GM13977 (cell line): Measurements from ENCODE around the gene HOXB6.
A peak's percentile ranks its signal among the peaks of the same experiment; 100 is the strongest.

ENCODE experiments used
- DNase-seq: peaks from one replicate; pipeline ENCODE4 v3.0.0; 2012; ENCODE audit warnings: low spot score
- in situ Hi-C: fragments of 300-500 bp; cut with MboI; formaldehyde crosslinking; loops from one replicate; pipeline ENCODE4 v1.12.0; 2022; ENCODE audit warnings: low sequenced_read_pairs, low pct_unique_long_range_greater_than_20kb, mixed read lengths, inconsistent platforms; ENCODE audit not compliant: unreplicated experiment
- TF ChIP-seq, protein P1 (sequence below): IDR thresholded peaks from 2 replicates; pipeline ENCODE4 v1.5.1; 2012; ENCODE audit warnings: mild to moderate bottlenecking, control low read depth; ENCODE audit not compliant: insufficient read depth; ENCODE audit errors: extremely low read depth, missing control alignments

HOXB6 gene

DNA sequence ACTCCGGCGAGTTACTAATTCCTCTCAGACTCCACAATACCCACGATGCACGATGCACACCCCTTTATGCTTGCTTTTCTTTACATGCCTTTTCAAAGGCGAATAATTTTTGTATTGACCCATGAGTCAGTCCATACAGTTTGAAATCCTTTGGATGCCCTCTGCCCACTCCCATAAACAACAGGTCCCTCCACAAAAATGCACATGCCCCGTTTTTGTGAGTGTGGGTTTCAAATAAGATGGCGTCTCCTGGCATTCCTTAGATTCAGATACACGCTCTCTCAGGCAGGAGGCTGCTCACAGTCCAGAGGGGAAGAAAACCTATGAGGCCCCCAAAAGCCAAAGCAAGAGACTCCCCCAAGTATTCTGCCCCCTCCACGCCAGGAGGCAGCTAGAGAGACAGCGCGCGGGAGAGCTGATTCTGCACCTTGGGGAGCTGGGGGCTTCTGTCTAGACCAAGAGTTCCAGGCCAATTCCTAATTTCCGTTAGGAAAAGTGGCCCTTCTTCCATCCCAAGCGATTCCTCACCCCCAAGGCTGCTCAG is 40.9 kb upstream of the HOXB6 start:
- TF ChIP-seq, protein P1, sequence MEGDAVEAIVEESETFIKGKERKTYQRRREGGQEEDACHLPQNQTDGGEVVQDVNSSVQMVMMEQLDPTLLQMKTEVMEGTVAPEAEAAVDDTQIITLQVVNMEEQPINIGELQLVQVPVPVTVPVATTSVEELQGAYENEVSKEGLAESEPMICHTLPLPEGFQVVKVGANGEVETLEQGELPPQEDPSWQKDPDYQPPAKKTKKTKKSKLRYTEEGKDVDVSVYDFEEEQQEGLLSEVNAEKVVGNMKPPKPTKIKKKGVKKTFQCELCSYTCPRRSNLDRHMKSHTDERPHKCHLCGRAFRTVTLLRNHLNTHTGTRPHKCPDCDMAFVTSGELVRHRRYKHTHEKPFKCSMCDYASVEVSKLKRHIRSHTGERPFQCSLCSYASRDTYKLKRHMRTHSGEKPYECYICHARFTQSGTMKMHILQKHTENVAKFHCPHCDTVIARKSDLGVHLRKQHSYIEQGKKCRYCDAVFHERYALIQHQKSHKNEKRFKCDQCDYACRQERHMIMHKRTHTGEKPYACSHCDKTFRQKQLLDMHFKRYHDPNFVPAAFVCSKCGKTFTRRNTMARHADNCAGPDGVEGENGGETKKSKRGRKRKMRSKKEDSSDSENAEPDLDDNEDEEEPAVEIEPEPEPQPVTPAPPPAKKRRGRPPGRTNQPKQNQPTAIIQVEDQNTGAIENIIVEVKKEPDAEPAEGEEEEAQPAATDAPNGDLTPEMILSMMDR: no peak
- DNase-seq: peak; percentile 25
- in situ Hi-C loops: no loop called here

DNA sequence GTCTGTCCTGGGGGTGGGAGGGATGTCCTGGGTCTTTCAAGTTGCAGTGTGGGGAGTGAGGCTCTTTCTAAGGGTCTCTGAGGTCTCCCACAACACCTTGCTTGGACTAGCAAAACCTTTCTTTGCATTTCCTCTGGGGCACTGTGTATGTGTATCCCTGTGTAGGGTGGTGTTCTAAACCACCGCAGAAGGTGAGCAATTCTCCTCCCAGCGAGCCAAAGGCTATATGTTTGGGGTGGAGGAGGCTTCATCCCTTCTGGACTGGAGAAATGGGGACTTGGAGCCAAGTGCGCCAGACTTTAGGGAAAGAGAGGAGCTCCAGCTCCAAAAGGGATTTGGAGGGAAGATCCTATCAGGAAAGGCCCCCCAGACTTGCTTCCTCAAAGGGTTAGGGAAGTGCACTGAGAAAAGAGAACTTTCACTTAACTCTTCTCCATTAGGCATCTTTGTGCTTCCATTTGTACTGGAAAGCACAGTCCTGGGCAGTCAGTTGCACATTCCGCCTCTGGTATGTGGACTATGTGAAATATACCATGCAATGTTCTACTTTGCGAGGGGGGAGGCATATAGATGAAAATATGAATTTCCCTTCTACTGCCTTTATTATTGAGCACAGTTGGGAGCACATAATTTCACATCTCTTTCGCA is 40.2 kb upstream of the HOXB6 start:
- TF ChIP-seq, protein P1: no peak
- in situ Hi-C loops: no loop called here
- DNase-seq: peak; percentile 15

DNA sequence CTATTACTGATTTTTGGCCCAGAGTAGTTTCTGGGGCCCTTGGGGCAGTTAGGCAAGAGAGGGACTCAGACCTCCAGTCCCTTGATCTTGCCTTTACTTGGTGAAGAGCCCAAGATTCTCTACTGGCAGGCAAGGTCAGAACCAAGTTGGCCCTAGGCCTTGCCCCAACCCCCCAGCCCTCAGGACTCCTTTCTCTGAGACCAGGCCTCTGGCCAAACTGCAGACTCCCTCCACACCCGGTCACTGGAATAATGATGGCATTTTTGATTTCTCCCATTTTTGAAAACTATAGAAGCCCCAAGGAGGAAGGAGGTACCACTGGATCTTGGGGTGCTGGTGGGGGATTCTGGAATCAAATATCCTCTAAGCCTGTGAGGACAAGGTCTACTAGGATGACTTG is 39.4 kb upstream of the HOXB6 start:
- in situ Hi-C loops: no loop called here
- TF ChIP-seq, protein P1: no peak
- DNase-seq: no peak

DNA sequence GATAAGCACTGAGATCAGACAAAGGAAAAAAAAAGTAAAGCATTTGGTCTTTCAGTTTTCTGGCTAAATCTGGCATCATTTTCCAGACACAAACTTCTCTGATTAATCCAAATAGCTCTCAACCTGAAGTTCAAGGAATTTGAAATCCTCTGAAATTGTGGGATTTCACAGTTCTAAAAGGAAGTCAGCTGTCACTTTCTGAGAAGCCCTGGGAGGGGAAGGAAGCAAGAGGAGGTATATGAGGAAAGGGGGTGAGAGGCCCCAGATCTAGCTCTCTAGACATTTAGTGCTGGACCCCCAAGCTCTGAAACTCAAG is 38.9 kb upstream of the HOXB6 start:
- in situ Hi-C loops: no loop called here
- peak; percentile 9 for DNase-seq
- TF ChIP-seq, protein P1: no peak

DNA sequence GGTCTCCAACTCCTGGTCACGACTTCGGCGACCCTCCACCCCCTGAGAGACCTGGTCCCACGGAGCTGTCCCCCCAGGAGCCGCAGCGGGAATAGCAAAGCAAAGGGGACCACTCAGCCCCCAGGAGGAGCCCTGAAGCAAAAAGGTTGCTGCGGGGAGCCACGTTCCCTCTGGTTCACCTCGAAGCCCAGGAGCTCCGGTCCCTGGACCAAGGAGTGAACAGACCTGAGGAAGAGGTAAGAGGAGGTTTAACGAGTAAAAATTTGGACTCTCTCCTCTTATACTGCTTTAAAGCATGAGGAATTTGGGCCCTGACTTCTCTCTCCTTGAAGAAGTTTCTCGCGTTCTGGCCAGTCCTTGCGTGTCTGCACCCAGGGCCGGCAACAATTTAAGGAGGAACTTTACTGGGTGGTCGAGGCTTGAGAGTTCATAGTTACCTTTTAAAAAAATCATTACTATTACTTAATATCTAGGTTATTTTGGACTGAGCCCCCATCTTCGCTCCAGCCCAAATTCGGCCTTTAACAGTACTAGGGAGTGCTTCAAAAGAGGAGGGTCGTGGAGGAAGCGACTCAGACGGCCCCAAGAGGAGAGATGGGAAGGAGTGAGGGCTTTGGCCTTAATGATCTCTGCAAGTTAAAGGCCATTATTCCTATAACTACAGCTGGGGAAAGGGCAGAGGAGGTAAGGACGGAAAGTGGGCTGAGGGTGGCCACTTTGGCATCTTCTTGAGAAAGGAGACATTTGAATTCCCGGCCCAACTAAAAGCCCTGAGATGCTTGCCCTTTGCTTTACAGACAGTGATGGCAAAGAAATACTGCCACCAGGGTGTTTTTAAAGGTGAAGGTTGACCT is 38.3 kb upstream of the HOXB6 start:
- in situ Hi-C loops: no loop called here
- DNase-seq: peak; percentile 8
- TF ChIP-seq, protein P1: no peak

DNA sequence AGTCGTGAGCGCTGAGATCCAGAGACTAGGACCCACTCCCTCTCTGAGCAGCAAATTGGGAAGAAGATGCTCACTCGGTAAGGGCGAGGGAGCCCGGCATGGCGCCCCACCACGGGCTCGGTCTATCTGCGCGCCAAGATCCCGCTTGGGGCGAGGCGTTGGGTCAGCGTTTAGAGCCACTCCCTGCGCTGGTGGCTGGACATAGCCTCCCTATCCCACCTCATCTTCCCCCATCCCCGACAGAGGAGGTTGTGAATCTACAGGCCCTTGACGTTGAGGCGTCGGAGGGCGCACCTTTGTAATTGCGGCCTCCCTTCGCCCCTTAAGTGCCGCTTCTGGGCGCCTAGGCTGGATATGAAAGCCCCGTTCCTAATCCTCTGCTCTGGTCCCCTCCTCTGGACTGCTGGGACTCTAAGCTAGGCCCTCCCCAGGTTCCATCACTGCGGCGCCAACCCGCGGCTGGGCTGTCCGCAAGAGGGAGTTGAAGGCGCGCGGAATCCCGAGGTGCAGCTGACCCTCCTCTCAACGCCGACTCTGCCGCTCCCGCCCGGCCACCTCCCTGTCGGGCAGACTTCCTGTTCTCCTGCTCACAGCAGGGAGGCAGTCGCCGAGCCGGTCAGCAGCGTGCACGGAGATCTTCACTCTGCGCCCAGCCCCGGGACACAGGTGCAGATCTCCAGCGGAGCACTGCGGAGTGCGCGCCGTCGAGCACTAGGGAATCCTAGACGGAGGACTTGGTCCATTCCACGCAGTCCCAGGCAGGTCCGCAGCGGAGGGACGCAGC is 37.5 kb upstream of the HOXB6 start:
- in situ Hi-C loops: no loop called here
- DNase-seq: no peak
- TF ChIP-seq, protein P1: no peak
